Activated naive CD8-positive, alpha-beta T cell (primary cell): ENCODE data around the gene PAM16.
A peak's percentile ranks its signal among the peaks of the same experiment; 100 is the strongest.
"Not testable (repeated sequence)": the region's sequence is repeated elsewhere in the genome, so short reads cannot be mapped to it uniquely, and the experiment has no call there.

ENCODE experiments used
- H3K27ac Mint-ChIP-seq: one replicate; pipeline ENCODE4 v1.8.0; 2021; ENCODE audit warnings: mixed read lengths
- H3K27me3 Mint-ChIP-seq: one replicate; pipeline ENCODE4 v1.8.0; 2021; ENCODE audit warnings: mixed read lengths
- H3K36me3 Mint-ChIP-seq: one replicate; pipeline ENCODE4 v1.8.0; 2021; ENCODE audit warnings: mixed read lengths
- H3K4me1 Mint-ChIP-seq: one replicate; pipeline ENCODE4 v1.8.0; 2021; ENCODE audit warnings: low read depth, mixed read lengths
- H3K4me3 Mint-ChIP-seq: one replicate; pipeline ENCODE4 v1.8.0; 2021; ENCODE audit warnings: mild to moderate bottlenecking, mixed read lengths
- H3K9me3 Mint-ChIP-seq: one replicate; pipeline ENCODE4 v1.8.0; 2021; ENCODE audit warnings: low read depth, mixed read lengths

PAM16 gene

DNA sequence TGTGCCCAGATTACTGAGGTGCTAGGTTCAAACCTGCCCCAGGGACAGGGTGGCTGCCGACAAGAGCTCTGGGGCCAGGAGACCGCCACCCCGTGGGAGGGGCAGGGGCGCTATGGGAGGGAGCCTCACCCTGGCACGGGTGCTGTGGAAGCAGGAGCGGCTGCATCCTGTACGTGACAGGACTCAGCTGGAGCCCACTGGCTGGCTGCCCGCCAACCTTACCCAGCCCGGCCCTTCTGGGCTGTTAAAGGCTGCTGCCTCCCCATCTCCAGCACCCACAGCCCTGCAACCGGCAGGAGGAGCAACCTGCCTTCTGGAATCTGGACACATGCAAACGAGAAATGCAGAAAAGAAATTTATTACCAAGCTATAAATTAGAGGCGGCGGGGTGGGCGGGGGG is 11.2 kb downstream of the PAM16 start:
- no peak overlapping the region for H3K4me3 Mint-ChIP-seq
- no peaks in the 10 kb centered on the region for H3K36me3 Mint-ChIP-seq
- no peak overlapping the region for H3K27ac Mint-ChIP-seq
- H3K4me1 Mint-ChIP-seq: peaks cover 5% of the 10 kb centered on the region
- H3K27me3 Mint-ChIP-seq: no peaks in the 10 kb centered on the region
- H3K9me3 Mint-ChIP-seq: no peaks in the 10 kb centered on the region

DNA sequence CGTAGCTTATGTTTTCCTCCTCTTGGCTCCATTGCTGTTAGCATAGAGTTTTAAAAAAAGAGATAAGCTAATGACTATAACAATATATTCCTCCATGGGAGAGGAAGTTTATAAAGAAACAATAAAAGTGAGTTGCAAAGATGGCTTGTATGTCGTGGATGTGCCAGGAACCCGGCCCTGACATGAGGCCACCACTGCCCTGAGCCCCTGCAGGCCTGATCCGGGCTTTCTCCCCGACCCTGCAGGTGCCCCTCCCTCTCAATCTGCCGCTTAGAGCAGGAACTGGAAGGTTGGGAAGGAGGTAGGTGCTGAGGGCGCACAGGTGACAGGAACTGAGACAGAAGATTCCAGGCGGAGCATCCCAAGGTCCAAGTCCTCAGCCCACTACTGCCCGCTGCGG is 11.7 kb downstream of the PAM16 start:
- Mint-ChIP-seq H3K36me3 (no peaks in the 10 kb centered on the region), H3K27ac (no peak overlapping the region), H3K4me1 (peaks cover 3% of the 10 kb centered on the region), H3K9me3 (no peaks in the 10 kb centered on the region), H3K4me3 (no peak overlapping the region), H3K27me3 (no peaks in the 10 kb centered on the region)

DNA sequence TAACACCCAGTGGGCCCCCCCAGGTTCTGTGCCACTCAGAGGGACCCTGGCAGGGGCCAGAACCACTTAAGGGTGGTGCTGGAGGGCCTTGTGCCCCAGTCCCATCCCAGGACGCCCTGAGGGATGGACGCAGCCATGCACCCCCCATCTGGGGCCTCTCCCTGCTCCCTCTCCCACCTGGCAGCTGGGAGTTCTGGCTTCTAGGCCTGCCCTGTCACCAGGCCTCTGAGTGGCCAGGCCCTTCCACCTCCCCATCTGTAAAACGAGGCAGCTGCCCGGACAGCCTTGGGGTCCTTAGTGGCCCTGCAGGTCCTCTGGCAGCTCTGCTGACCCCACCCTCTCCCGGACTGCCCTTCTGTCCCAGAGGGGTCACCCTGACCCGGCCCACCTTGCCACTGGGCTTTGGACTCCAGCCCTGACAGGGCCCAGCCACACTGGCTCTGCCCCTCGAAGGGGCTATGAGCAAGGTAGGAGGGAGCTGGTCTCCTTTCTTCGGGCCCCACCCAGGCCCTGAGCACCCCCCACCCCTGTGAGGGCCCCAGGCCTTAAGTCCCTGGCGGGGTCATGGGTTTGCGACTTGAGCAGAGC is 12.3 kb downstream of the PAM16 start:
- Mint-ChIP-seq H3K36me3 (no peaks in the 10 kb centered on the region), H3K9me3 (no peaks in the 10 kb centered on the region), H3K4me3 (no peak overlapping the region), H3K27ac (no peak overlapping the region), H3K4me1 (peaks cover 3% of the 10 kb centered on the region), H3K27me3 (no peaks in the 10 kb centered on the region)

DNA sequence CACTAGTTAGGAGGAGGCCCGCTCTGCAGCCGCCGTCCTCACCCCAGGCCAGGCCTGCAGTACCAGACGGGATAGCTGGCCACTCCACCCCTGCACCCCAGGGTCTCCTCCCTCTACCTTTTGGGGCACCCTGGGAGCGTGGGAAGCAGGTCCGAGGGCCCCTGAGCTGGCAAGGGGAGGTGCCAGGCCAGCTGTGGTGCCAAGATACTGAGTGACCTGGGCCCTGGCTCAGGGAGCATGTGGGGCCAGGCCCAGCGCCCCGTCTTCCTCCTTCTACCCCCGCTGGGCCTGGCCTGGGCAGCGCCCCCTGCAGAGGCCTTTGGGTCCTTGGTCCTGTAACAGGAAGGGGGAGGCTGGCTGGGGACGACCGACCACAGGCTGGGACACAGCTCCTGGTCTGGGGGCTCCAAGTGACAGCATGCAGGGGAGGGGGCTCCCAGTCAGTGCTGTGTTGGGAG is 13.0 kb downstream of the PAM16 start:
- Mint-ChIP-seq H3K36me3 (no peaks in the 10 kb centered on the region), H3K9me3 (no peaks in the 10 kb centered on the region), H3K27ac (peak overlapping the region; percentile 6), H3K4me1 (no peaks in the 10 kb centered on the region), H3K27me3 (no peaks in the 10 kb centered on the region), H3K4me3 (no peak overlapping the region)

DNA sequence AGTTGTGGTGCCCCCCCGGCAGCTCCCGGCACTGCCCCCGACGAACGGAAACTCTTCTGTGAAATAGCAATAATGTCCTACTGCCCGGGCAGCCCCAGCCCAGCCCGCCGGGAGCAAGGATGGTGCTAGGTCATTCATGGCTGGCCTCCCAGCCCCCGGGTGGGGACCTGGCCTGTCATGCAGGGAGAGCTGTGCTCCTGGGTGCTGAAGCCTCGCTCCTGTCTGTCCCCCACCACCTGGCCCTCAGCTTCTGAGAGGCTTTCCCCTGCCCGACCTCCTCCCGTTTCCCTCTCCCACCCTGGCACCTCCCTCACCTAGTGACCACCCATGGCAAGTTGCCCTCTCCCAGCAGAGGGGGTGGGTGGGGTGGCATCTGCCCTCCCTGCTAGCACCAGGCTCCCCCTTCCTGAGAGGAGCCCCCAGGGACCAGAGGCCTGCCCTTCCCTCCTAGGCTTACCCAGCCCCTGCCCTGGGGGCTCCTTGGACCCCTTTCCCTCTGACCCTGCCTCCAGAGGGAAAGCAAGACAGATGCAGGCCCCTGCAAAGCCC is 13.5 kb downstream of the PAM16 start:
- Mint-ChIP-seq H3K9me3 (no peaks in the 10 kb centered on the region), H3K4me3 (no peak overlapping the region), H3K27ac (no peak overlapping the region), H3K4me1 (no peaks in the 10 kb centered on the region), H3K36me3 (no peaks in the 10 kb centered on the region), H3K27me3 (no peaks in the 10 kb centered on the region)

DNA sequence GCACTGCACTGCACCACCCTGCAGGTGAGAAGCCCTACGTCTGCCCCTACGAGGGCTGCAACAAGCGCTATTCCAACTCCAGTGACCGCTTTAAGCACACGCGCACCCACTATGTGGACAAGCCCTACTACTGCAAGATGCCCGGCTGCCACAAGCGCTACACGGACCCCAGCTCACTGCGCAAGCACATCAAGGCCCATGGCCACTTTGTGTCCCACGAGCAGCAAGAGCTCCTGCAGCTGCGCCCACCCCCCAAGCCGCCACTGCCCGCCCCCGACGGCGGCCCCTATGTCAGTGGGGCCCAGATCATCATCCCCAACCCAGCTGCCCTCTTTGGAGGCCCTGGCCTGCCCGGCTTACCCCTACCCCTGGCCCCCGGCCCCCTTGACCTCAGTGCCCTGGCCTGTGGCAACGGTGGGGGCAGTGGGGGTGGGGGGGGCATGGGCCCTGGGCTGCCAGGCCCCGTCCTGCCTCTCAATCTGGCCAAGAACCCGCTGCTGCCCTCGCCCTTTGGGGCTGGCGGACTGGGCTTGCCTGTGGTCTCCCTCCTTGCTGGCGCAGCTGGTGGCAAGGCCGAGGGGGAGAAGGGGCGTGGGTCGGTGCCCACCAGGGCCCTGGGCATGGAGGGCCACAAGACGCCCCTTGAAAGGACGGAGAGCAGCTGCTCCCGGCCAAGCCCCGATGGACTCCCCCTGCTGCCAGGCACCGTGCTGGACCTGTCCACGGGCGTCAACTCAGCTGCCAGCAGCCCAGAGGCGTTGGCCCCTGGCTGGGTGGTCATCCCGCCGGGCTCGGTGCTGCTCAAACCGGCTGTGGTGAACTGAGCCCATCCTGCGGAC is 14.2 kb downstream of the PAM16 start:
- no peak overlapping the region for H3K4me3 Mint-ChIP-seq

DNA sequence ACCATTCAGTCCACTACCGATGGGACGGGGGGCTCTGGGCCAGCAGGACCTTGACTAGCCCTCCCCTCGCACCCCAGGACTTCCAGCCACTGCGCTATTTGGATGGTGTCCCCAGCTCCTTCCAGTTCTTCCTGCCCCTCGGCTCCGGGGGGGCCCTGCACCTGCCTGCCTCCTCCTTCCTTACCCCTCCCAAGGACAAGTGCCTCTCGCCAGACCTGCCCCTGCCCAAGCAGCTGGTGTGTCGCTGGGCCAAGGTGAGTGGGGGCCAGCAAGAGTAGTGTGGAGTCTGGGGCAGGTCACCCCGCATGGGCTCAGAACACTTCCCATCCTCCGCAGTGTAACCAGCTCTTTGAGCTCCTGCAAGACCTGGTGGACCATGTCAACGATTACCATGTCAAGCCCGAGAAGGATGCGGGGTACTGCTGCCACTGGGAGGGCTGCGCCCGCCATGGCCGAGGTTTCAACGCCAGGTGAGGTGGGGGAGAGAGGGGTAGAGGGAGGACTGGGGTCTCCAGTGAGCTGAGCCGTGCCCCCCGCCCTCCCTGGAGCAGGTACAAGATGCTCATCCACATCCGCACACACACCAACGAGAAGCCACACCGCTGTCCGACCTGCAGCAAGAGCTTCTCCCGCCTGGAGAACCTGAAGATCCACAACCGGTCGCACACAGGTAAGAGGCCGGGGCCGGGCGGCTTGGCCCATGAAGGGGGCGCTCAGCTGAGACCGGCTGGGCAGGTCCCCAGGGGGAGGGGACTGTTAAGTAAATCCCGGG is 16.2 kb downstream of the PAM16 start:
- Mint-ChIP-seq H3K9me3 (no peaks in the 10 kb centered on the region), H3K27me3 (no peaks in the 10 kb centered on the region), H3K36me3 (no peaks in the 10 kb centered on the region), H3K27ac (no peak overlapping the region), H3K4me1 (no peaks in the 10 kb centered on the region), H3K4me3 (no peak overlapping the region)

More for the DNA sequence above, 14.2 kb downstream of the PAM16 start:
- no peaks in the 10 kb centered on the region for H3K9me3 Mint-ChIP-seq
- no peaks in the 10 kb centered on the region for H3K4me1 Mint-ChIP-seq
- H3K36me3 Mint-ChIP-seq: no peaks in the 10 kb centered on the region
- no peak overlapping the region for H3K27ac Mint-ChIP-seq
- no peaks in the 10 kb centered on the region for H3K27me3 Mint-ChIP-seq

DNA sequence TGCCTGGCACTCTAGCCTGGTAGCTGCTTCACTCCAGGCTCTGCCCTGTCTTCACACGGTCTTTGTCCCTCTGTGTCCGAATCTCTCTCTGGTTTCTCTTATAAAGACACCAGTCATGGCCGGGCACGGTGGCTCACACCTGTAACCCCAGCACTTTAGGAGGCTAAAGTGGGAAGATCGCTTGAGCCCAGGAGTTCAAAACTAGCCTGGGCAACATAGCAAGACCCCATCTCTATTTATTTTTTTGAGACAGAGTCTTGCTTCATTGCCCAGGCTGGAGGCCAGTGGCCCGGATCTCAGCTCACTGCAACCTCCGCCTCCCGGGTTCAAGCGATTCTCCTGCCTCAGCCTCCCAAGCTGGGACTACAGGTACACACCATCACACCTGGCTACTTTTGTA is 17.4 kb downstream of the PAM16 start:
- H3K4me3 Mint-ChIP-seq, H3K36me3 Mint-ChIP-seq, H3K27me3 Mint-ChIP-seq, H3K4me1 Mint-ChIP-seq, H3K27ac Mint-ChIP-seq, H3K9me3 Mint-ChIP-seq: not testable (repeated sequence)

DNA sequence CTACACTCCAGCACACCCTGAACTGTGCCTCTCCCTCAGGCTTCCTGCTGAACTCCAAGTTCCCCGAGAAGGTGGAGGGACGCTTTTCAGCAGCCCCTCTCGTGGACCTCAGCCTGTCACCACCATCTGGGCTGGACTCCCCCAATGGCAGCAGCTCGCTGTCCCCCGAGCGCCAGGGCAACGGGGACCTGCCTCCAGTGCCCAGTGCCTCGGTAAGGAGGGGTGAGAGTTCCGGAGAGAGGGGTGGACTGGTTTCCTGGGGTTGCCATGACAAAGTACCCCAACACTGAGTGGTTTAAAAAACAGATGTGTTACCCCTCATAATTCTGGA is 17.8 kb downstream of the PAM16 start:
- H3K27me3 Mint-ChIP-seq: no peaks in the 10 kb centered on the region

DNA sequence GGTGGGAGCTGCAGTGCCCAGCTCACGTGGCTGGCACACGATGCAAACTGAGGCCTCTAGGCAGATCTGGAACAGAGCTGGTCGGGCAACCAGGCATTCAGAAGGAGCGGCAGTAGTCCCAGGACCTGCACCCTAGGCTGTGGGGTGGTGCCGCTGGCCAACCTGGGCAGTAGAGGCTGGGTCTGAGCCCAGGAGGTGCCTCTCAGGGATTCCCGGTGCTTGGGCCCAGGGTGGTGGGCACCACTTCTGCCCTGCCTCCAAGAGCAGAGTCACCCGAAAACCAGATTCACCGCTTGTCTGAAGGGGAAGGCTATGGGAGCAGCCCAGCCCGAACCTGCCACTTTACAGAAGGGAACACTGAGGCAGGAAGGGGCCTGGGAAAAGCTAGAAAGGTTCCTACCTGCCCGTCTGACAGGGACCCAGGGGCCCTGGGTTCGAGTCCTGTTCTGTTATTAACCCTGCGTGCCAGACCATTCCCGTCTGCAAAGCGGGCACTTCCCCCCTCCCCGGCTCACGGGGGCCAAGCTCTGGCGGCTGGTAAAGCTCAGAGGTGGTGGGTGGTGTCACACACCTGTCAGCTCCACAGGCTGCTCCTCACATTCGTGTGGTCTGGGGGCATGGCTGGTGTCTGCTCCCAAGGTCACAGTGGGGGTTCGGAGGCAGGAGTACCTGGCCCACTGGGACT is 18.4 kb downstream of the PAM16 start:
- no peak overlapping the region for H3K27ac Mint-ChIP-seq
- H3K27me3 Mint-ChIP-seq: no peaks in the 10 kb centered on the region

More for the DNA sequence above, 17.8 kb downstream of the PAM16 start:
- no peak overlapping the region for H3K27ac Mint-ChIP-seq
- H3K9me3 Mint-ChIP-seq: no peaks in the 10 kb centered on the region
- no peak overlapping the region for H3K4me3 Mint-ChIP-seq
- H3K36me3 Mint-ChIP-seq: no peaks in the 10 kb centered on the region
- H3K4me1 Mint-ChIP-seq: peaks cover 3% of the 10 kb centered on the region

DNA sequence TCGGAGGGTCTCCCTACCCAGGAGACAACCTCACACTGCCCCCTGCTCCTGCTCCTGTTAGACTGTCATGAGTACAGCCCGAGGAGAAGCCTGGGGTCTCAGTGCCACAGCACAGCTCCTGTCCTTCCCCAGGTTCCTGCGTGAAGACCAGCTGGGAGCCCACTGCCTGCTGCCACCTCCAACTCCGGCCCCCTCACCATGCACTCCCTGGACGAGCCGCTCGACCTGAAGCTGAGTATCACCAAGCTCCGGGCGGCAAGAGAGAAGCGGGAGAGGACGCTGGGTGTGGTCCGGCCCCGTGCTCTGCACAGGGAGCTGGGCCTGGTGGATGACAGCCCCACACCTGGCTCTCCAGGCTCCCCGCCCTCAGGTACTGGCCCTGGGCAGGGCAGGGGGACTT is 19.0 kb downstream of the PAM16 start:
- Mint-ChIP-seq H3K9me3 (no peaks in the 10 kb centered on the region), H3K27ac (no peak overlapping the region), H3K27me3 (no peaks in the 10 kb centered on the region), H3K36me3 (no peaks in the 10 kb centered on the region), H3K4me1 (peaks cover 3% of the 10 kb centered on the region), H3K4me3 (no peak overlapping the region)

More for the DNA sequence above, 18.4 kb downstream of the PAM16 start:
- peaks cover 3% of the 10 kb centered on the region for H3K4me1 Mint-ChIP-seq
- no peak overlapping the region for H3K4me3 Mint-ChIP-seq
- H3K36me3 Mint-ChIP-seq: no peaks in the 10 kb centered on the region
- H3K9me3 Mint-ChIP-seq: no peaks in the 10 kb centered on the region

DNA sequence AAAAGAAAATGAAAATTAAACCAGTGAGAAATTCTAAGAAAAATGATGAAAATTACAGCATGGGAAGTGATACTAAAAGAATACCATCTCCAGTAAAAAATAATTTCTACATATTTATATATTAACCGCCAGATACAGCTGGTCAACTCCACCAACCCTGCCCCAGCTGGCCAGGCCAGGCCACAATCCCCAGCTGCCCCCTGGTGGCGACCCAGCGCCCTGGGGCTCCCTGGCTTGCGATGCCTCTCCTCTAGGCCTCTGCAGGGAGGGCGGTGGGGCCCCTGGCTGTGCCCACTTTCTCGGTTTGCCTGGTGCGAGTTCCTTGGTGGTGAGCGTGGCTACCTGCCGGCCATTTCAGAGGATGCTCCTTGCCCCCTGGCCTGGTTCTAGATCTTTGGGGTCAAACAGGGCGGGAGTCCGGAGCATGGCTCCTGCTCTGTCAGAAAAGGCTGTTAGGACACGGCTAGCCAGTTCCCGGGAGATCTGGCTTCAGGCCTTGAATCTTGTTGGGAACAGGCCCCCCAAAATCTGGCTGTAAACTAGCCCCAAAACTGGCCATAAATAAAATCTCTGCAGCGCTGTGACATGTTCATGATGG is 20.7 kb downstream of the PAM16 start:
- Mint-ChIP-seq H3K9me3 (no peaks in the 10 kb centered on the region), H3K27ac (no peak overlapping the region), H3K27me3 (no peaks in the 10 kb centered on the region), H3K4me1 (peaks cover 3% of the 10 kb centered on the region), H3K36me3 (no peaks in the 10 kb centered on the region), H3K4me3 (no peak overlapping the region)

DNA sequence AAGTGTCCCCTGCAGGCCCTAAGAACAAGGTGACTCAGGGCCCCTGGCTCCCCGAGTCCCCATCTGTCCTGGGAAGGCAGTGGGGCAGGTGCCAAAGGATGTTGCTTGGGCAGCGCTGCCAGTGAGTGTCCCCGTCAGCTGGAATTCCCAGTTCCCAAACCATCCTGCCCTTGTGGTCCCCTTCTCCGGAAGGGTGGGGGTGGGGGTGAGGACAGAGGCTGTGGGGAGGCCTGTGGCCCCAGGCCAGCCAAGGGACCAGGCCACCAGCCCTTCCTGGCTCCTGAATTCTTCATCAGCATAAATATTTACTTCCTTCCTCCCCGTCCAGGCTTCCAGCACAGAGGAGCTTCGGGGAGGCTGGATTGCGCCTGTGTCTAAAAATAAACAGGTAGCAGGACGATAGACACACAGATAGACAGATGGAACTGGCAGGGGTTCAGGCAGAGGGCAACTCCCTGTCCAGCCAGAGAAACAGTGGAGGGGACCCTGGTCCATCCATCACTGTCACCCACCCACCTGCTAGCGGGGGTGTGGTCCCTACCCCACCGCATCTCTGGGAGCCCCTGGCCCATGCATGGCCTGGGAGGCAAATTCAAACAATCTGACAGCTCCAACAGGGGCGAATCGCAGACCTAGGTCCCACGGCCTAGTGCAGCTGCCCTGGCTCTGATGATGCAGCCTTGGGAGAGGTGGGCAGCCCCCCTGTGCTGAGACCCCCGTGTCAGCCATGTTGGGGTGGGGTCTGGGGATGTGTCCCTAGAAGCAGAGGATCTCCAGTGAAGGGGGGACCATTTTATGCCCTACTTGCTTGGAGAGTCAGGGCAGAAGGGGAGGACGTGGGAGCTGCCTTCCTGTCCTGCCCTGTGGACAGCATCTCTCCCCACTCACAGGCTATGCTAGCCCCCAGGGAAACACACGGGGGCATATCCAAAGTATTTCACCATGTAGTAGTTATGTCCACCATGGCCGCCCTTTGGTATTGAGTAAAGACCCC is 22.0 kb downstream of the PAM16 start:
- no peaks in the 10 kb centered on the region for H3K9me3 Mint-ChIP-seq
- H3K36me3 Mint-ChIP-seq: no peaks in the 10 kb centered on the region
- H3K27ac Mint-ChIP-seq: no peak overlapping the region
- H3K4me1 Mint-ChIP-seq: peaks cover 3% of the 10 kb centered on the region
- no peak overlapping the region for H3K4me3 Mint-ChIP-seq
- H3K27me3 Mint-ChIP-seq: no peaks in the 10 kb centered on the region
